Stimulated activated CD8-positive, alpha-beta memory T cell treated with anti-CD3 and anti-CD28 coated beads, Interleukin-15, amount 100 ng/mL, for 4 hours (primary cell): Measurements from ENCODE around the gene SLCO2B1.

ENCODE experiments used
- DNase-seq, 2 donors: peaks; one replicate each; pipeline ENCODE4 v3.0.0-alpha.2; 2020; ENCODE audit warnings: low read depth in 2 of 2

The SLCO2B1 gene

DNA sequence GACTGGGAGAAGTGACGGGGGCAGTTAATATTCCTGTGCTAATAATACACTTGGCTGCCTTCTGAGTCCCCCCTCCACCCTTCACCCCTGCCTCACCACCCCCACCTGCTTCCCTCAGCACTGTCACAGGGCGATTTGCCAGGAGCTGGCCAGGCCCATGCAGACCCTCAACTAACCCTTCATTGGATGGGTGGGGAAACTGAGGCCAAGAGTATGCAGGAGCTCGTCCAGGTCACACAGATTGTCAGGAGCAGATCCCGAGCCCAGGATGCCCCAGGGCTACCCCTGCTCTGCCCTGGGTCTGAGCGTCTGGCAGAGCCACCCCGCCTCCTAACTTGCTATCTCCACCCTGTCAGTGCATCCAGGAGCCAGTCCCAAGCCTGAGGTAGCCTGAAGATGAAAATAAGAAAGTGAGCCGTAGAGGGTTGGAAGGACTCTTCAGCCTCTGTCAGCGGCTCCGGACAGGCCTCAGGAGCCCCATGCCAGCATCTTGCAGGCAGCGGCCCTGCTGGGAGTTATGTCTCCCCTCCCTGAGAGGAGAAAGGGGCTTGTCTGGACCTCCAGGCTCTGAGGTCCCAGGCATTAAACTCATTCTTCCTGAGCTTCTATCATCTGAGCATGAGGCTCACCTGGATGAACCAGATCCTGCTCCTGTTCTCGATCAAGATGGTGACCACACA lies 95.9 kb downstream of the SLCO2B1 start:
- no peak for DNase-seq

DNA sequence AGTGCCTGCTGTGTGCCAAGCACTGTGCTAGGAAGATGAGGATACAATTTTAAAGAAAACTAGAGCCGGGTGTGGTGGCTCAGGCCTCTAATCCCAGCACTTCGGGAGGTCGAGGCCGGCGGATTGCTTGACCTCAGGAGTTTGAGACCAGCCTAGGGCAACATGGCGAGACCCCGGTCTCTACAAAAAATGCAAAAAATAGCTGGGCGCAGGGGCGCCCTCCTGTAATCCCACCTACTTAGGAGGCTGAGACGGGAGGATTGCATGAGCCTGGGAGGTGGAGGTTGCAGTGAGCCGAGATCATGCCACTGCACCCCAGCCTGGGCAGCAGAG lies 98.0 kb downstream of the SLCO2B1 start:
- DNase-seq = no peak

DNA sequence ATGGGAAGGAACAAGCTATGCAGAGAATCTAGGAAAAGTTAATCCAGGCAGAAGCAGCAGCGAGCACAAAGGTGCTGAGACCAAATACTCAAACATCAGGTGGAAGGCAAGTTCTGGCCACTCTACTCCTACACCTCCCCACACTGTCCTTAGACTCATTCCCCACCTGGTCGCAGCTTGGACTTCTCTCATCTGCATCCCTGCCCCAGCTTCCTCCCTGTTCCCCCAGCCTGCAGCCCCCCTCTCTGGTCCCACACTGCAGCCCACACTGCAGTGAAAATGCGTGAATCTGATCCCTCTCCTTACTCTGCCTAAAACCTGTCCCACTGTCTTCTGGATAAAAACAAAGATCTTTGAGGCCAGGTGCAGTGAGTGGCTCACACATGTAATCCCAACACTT lies 98.8 kb downstream of the SLCO2B1 start:
- no peak for DNase-seq

DNA sequence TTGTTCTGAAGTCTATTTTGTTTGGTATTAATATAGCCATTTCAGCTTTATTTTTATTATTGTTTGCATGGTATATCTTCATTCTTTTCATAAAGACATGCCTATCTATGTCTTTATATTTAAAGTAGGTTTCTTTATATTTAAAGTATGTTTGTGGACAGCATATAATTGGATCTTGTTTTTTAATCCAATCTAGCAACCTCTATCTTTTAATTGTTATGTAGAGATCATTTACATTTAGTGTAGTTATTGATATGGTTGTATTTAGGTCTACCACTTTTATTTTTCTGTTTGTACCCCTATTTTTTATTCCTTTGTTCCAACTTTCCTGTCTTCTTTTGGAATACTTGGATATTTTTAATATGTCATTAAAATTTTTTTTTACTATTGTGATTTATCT lies 103.4 kb downstream of the SLCO2B1 start:
- DNase-seq = no peak
